Activated CD4-positive, alpha-beta T cell treated with anti-CD3 and anti-CD28 coated beads for 1 hour (primary cell): ENCODE results near the gene MLKL.
A peak's percentile ranks its signal among the peaks of the same experiment; 100 is the strongest.

ENCODE experiments used
- DNase-seq: peaks from one replicate; pipeline ENCODE4 v3.0.0-alpha.2; 2020

MLKL gene

DNA sequence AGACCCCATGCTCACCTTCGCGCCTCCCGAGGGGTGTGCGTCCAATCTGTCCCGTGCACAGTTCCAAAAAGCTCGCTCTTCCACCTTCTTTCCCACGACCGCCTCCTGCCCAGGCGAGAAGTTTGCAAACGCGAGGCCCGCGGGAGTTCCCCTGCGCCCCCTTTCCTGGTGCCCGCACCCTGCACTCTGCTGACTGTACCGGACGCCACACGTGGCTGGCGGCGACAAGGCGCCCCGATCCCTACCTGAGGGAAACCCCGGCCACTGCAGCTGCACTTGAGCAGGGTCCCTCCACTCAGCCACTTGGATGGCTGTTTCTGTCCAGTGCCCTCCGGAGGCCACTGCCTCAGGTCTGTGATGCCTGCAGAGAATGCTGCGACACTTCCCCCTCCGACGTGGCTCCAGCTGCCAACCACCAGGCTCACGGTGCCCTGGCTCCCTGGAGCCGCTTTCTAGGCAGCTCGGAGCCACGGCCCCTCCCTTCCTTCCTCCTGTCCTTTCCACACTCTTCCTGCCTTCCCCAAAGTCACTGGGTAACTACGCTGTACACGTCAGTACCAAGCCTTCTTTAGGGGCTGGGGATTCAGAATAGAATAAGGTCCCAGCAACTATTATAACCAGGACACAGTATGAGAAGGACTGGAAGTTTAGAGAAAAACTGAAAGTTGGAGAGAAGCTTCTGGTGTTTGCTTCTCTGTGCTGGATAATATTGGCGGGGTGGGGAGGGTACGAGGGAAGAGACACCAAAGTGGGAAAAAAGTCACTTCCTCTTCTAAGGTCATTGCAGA lies at the start of gene MLKL:
Gene MLKL, minus strand, starts transcription at position 425 of the 788 bp plus-strand sequence. CDS start 5,105 bp downstream, outside the sequence.
- peak; percentile 42 for DNase-seq

GRCh38 chr16:74749291-74750055 lies 48.8 kb upstream of the MLKL start:
- DNase-seq, result no peak

GRCh38 chr16:74748616-74749026 lies 48.0 kb upstream of the MLKL start:
- DNase-seq, result no peak

GRCh38 chr16:74747716-74748615 lies 47.3 kb upstream of the MLKL start:
- DNase-seq, result no peak

DNA sequence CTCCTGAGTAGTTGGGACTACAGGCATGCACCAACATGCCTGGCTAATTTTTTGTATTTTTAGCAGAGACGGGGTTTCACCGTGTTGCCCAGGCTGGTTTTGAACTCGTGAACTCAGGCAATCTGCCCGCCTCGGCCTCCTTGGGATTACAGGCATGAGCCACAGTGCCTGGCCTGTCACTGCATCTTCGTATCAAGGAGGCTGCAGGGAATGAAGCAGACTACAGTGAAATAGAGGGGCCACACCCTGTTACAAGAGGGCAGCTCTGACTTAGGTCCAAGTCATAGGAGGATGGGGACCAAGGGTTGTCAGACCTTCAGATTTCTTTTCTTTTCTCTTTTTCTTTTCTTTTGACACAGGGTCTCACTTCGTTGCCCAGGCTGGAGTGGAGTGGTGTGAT lies 45.3 kb upstream of the MLKL start:
- DNase-seq, result no peak

- DNase-seq, result no peak
These were observed 44.5 kb upstream of the MLKL start for GRCh38 chr16:74745109-74745615.

- no peak for DNase-seq
These were observed 43.9 kb upstream of the MLKL start for GRCh38 chr16:74744566-74744965.

- DNase-seq, result no peak
These were observed 43.1 kb upstream of the MLKL start for GRCh38 chr16:74743668-74744299.

- DNase-seq, result no peak
These were observed 42.5 kb upstream of the MLKL start for GRCh38 chr16:74743045-74743667.

DNA sequence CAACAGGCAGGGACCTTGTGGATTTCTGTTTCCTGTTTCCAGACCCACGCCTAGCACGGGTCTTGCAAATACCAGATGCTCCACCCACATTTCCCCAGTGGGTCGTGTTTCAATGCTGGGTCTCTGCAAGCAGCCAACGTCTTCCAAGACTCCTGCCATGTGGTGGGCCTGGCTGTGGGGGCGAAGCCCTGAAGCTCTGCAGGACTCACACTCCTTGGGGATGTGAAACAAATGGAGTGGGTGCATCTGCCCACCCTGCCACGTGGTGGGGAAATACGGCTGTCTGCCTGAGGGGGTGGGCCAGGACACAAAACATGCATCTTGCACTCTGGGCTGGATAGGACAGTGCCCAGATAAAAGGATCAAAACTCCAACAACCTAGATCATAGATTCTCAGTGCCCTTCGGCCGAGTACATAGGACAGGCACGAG lies 41.4 kb upstream of the MLKL start:
- DNase-seq, result no peak

DNA sequence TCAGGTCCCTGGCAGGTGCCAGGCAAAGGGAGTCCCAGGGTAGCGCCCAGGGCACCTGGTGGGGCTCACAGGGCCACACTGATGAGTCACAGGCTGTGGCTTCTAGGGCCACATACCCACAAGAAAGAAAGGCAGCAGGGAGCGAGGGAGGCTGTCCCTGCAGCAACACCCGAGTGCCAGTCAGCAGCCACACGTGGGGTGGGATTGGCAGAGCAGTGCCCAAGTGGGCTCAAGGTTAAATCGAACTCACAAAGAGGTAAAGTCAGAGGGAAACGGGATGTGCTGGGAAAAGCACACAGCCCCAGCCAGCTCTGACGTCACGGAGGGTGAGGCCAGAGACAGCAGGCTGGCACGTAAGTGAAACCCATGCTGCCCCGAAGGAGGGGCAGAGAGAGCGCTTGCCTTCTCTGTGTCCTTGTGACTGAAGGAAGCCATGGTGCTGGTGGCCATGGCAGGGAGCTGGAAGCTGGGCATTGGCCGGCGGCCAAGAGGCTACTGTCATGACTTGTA lies 40.2 kb upstream of the MLKL start:
- DNase-seq, result no peak

GRCh38 chr16:74739275-74739674 lies 38.6 kb upstream of the MLKL start:
- no peak for DNase-seq

DNA sequence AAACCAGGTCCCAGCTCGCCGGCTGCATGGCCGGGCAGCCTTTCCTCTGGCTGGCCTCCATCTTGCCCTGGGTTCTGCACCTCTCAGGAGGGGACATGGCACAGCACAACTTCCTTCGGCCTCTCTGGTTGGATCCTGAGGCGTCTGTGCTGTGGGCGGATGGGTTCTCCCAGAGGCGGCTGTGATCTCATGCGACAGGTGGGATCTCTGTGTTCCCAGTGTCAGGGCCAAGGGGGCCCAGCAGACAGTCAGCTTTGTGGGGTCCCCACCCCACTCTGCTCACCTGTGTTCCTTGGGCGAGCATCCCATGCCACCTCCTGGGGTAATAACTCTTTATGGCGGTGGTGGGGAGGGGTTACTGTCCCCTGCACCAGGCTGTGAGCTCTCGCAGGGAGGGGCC lies 38.2 kb upstream of the MLKL start:
- no peak for DNase-seq

- no peak for DNase-seq
These were observed 37.5 kb upstream of the MLKL start for GRCh38 chr16:74738113-74738541.

- DNase-seq, result no peak
These were observed 36.9 kb upstream of the MLKL start for GRCh38 chr16:74737521-74737920.

GRCh38 chr16:74736531-74737157 lies 36.0 kb upstream of the MLKL start:
- DNase-seq, result no peak

GRCh38 chr16:74735554-74735953 lies 34.9 kb upstream of the MLKL start:
- no peak for DNase-seq

DNA sequence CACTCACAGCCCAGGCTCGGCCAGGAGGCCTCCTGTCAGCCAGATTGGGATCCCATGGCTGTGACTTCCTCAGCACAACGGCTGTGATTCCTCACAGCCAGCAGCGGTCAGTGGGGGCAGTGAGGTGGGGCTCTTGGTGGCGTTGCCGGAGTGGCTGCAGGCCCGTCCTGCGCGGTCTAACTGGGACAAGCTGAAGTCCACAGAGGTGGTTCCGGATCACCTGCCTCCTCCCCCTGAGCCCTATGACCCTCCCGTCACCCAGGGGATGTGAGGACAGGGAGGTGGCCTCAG lies 34.4 kb upstream of the MLKL start:
- DNase-seq, result no peak

DNA sequence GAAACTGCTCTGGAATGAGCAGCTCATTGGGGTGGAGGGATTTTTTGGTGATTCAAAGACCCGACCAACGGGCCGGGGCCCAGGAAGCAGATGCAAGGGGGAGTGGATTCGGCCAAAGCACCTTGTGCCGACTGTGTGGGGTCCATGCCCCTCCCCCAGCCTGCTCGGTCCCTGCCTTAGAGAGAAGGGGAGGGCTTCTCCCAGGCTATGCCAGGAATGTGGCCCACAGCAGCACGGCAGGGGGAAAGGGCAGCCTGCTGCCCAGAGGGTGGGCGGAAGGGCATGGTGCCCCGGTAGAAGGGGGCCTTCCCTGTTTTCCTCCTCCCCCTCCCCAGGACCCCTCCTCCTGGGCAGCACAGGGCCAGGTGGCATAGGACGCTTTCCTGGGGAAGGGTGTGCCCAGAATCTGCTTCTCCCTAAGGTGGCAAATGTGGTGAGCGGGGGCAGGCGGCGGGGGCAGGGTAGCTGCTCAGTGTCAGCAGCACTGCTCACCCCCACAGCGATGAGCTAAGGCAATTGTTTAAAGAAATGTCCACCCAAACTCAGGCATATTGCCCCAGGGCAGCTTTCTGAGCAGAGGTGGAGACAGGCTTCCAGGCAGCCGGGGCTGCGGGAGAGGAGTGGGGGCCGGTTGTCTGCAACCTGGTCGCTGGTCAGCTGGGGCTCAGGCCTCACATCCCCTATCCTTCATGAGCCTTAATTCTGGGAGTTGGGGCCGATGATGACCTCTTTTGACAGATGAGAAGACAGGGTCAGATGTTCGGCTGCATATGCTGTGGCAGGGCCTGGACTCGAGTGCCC lies 33.9 kb upstream of the MLKL start:
- no peak for DNase-seq

- DNase-seq, result no peak
These were observed 32.2 kb upstream of the MLKL start for GRCh38 chr16:74732707-74733350.
